Measurements from ENCODE around the gene CDHR1.
A peak's percentile ranks its signal among the peaks of the same experiment; 100 is the strongest.

The CDHR1 gene

GRCh38 chr10:84265418-84265817, 71.1 kb downstream of the CDHR1 start:
- no peak for DNase-seq

GRCh38 chr10:84267503-84268126, 73.3 kb downstream of the CDHR1 start:
- DNase-seq = peak; percentile 14 to 28 (median 26)

- no peak for DNase-seq
Measured at GRCh38 chr10:84269162-84269561, 74.8 kb downstream of the CDHR1 start.

All from activated CD4-positive, CD25-positive, alpha-beta regulatory T cell (primary cell).